GM21367 (cell line): ENCODE results near the gene DNAJB1.

ENCODE experiments used
- ATAC-seq: cut with Tn5 transposase; IDR thresholded peaks from one replicate; pipeline ENCODE4 v1.9.1; 2021; ENCODE audit not compliant: unreplicated experiment

The DNAJB1 gene

DNA sequence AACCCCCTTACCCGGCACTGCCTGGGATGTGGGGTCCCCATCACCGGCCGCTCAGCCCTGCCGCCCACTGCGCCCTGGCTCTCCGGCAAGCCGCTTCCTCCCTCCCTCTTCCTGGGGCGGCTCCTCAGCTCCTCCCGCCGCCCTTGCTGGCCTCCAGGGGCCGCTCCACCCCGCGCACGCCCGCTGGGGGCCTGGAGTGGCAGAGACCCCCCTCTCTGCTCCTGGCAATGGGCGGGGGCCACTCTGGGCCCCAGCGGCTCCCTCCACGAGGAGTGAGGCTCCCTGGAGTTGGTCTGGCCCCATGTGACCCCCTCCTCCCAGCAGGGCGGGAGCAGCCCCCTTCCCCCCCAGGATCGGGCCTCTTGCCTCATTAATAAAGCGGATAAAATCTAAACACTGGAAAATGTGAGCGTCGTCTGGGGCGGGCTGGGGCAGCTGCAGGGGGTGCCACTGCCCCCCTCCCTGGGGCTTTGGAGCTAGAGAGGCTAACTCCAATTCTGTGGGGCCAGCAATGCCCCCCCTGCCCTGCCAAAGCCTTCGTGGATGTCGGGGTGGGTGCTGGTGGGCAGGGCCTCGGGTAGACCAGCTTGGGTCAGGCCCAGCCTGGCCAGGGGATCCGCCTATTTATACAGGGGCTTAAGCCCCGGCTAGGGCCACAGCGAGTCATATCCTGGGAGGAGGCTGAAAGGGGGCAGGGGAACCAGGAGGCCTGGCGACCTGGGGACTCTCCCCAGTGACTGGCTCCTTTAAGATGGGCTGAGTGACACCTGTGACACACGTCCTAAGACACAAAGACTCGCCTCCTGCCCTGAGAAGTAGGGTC is 42.7 kb downstream of the DNAJB1 start, which contains the start of gene PTGER1:
PTGER1 (minus strand) TSS at position 104 of the 823 bp plus-strand sequence. CDS start 1,034 bp downstream, outside the sequence.
- ATAC-seq, result no peak

DNA sequence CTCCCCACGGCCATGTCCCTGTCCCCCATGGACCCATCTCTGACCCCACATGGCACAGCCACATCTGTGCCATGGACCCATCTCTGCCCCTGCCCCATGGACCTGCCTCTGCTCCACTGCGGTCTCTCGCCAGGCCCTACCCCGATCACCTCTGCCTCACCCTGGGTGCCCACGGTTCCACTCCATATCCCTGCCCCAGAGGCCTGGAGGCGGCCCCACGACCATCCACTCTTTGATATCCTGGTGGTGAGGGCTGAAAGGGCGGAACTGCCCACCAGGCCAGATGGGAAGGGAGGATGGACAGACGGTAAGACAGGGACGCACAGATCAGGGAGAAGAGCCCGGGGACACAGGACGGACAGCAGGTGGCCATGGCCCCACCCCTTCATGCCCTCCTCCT is 43.4 kb downstream of the DNAJB1 start:
- ATAC-seq, result no peak

DNA sequence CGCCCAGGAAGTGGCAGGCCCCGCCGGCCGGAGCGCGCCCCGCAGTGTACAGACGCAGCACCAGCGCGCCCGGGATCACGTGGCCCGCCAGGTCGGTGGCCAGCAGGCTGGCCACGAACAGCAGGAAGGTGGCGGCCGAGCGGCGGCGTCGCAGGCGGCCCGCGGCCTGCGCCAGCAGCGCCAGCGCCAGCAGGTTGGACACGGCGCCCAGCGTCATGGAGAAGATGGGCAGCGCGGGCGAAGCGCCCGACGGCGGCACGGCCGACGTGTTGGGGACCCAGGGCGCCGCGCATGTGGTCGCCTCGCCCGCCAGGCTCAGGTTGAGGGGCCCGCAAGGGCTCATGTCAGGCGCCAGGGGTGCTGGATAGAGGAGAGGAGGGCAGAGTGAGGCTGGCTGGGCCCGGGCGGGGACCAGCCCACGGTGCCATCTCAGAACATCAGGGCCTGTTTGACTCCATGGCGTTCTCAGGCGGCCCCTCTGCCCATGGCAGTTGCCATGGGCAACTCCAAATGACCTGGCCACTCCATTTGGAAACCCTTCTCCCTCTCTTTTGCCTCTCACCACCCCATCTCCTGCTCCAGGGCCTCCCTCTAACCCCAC is 44.1 kb downstream of the DNAJB1 start:
- ATAC-seq, result no peak

DNA sequence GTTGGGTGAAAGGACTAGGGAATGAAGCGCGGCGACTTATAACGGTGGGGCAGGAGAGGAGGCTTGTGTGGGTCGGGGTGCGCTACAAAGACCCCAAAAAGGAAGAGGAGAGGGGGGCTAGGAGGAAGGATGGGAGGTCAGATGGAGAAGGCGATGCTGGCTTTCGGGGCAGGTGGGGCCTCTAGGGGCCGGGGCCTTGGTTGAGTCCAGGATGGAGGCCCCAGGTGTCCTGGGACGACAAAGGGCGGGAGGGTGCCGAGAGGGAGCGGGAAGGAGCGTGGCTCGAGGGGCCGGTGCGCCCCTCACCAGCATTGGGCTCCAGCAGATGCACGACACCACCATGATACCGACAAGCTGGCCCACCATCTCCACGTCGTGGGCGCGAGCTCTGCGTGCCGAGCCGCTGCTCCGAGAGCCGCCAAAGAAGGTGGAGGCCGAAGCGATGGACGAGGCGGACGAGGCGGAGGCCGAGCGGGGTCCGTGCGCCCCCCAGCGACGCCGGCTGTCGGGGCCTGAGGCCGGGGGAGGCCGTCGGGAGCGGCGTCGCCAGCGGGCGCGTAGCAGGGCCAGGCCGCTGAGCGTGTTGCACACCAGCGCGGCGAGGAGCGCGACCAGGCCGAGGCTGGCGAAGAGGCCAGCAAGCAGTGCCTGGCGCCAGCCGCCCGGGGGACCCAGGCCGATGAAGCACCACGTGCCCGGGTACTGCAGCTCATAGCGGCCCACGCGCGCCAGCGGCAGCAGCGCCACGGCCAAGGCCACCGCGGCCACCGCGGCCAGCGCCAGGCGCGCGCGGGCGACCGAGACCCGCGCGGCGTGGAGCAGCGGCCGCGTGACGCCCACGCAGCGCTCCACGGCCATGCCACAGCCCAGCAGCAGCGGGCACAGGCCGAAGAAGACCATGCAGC is 44.9 kb downstream of the DNAJB1 start:
- no peak for ATAC-seq

DNA sequence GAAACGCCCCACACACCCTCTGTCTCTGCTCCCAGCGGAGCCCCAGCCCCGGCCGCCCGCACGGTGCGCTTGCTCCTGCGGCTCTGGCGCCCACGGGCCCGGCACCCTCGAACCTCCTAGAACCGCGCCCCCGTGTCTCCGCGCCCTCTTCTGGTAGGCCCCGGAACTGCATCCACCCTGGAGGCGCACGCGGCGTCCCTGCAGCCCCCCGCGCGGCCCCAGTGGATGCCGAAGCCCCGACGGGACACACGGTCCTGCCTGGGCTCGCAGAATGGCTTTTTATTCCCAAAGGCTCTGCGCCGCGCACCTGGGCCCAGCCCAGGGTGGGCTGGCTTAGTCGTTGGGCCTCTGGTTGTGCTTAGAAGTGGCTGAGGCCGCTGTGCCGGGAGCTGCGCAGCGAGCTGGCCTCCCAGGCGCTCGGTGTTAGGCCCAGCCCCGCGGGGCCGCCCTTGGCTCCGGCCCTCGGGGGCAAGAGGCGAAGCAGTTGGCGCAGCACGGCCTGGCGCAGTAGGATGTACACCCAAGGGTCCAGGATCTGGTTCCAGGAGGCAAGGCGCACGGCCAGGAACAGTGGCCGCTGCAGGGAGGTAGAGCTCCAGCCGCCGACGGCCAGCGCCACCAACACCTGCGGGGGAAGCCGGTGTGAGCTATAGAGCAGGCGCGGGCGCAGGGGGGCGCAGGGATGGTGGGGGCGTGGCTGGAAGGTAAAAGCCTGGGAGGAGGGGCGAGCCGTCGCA is 45.8 kb downstream of the DNAJB1 start:
- ATAC-seq, result no peak

DNA sequence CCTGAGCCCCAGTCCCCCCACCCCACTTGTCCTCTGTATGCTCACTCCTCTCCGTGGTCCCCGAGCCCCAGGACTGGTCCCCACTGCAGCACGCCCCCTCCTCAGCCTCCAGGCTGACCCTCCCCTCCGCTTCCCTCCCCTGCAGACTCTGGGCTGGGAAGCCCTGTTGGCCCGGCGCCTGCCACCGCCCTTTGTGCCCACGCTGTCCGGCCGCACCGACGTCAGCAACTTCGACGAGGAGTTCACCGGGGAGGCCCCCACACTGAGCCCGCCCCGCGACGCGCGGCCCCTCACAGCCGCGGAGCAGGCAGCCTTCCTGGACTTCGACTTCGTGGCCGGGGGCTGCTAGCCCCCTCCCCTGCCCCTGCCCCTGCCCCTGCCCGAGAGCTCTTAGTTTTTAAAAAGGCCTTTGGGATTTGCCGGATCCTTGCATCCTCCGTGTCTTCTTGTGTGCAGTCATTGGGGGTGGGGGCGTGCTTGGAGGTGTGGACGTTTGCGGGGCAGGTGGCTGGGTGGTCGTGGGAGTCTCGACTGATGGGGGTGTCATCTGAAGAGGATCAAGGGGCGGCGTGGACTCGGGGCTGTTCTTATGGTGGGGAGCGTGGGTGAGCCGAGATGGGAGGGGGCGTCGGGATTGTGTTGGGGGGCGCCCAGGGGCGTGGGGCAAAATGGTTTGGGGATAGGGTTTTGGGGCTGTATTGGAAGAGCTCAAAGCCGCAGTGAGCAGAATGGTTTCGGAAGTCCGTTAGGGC is 46.6 kb downstream of the DNAJB1 start:
- ATAC-seq, result no peak

DNA sequence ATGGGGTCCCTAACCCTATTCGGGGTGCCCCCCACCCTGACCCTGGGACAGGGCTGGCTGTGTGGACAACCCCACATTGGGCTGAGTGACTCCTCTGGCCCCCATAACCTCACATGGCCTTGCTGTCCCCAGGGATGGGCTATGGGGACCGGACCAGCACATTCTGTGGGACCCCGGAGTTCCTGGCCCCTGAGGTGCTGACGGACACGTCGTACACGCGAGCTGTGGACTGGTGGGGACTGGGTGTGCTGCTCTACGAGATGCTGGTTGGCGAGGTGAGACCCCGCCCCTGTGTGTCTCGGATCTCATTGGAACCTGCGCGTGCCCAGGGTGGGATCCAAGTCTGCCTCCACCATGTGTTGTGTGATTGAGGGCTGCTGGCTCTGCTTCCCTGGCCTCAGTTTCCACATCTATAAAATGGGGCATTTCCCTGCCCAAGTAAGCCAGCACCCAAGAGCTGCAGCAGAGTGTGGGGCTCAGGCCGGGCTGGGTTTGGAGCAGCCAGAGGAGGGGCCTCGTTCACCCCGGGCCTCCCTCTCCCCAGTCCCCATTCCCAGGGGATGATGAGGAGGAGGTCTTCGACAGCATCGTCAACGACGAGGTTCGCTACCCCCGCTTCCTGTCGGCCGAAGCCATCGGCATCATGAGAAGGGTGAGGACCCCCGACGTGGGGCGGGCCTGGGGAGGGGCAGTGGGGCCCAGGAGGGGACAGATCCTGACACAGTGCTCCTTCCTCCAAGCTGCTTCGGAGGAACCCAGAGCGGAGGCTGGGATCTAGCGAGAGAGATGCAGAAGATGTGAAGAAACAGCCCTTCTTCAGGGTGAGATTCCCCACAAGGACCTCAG is 47.9 kb downstream of the DNAJB1 start:
- ATAC-seq, result no peak

DNA sequence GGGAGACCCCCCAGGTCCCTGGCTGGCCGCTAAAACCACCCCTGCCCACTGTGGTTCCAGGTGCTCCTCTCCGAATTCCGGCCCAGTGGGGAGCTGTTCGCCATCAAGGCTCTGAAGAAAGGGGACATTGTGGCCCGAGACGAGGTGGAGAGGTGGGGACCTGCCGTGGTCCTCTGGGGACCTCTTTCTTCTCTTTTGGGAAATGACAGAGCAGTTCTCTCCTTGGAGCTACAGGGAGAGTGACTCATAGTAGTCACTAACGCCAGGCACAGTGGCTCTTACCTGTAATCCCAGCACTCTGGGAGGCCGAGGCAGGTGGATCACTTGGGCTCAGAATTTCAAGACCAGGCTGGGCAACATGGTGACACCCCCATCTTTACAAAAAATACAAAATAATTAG is 50.4 kb downstream of the DNAJB1 start:
- no peak for ATAC-seq

DNA sequence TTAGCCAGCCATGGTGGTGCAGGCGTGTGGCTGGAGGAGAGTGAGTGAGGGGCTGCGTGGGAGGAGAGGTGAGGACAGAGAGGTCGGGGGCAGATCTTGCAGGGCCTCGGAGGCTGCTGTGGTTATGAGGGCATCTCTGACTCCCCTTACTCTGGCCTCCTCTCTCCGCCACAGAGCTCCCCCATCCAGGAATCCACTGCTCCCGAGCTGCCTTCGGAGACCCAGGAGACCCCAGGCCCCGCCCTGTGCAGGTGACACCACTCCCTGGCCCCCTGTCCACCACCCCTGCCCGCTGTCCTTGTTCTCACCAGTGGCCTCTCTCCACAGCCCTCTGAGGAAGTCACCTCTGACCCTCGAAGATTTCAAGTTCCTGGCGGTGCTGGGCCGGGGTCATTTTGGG is 50.8 kb downstream of the DNAJB1 start:
- no peak for ATAC-seq
